OCI-LY3 (cell line): ENCODE data around the gene PRKAR1B.

Experiments
- CTCF ChIP-seq: fragments of 200-600, 300-600 bp; sonication (generic); IDR thresholded peaks from 2 replicates; pipeline ENCODE4 v1.5.1; 2014; ENCODE audit warnings: antibody characterized with exemption, low read length, low read depth
- EZH2phosphoT487 ChIP-seq: fragments of 200-600 bp; shearing (Covaris generic); IDR thresholded peaks from 2 replicates; pipeline ENCODE4 v1.6.1; 2018; ENCODE audit warnings: antibody characterized with exemption, mixed run types, low read depth

- no peak for TF ChIP-seq EZH2phosphoT487
- no peak for TF ChIP-seq CTCF
These were observed 163.4 kb downstream of the PRKAR1B start for GRCh38 chr7:563629-564170.
